ENCODE measurements around the gene VTA1. TPM values are rescaled to one million over a fixed set of nuclear protein-coding genes. Genes with fewer than 3 reads are reported as not detected.

The VTA1 gene
- total RNA-seq, 3 donors from 2014 or later: 31.8 to 58.8 (median 40.2) TPM

DNA sequence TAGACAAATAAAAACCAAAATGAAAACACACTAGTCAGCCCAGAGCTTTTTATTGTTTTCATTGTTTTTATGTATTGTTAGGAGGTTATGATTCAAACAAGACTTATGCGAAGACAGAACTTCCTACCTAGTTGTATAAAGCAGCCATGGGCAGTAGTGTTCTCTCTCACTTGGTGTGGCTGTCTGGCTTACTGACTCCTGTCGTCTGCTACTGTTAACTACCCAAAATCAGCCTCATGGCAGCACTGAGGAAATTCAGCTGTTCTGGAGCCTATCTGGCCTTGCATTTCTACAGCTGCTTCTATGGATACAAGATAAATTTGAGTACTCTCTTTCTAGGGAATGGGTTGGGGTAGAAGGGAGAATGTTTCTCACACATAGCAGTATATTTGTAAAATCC, 20.4 kb downstream of the VTA1 start:
- Histone ChIP-seq H3K4me1 (no peaks in the 10 kb centered on the region), H3K4me3 (no peak overlapping the region), H3K9me3 (no peaks in the 10 kb centered on the region), H3K27me3 (no peaks in the 10 kb centered on the region), H3K27ac (no peak overlapping the region), H3K36me3 (peaks cover 4% of the 10 kb centered on the region)
- no peak for TF ChIP-seq CTCF (IDR thresholded peaks at IDR 0.05)
- no peak for DNase-seq (ENCODE audit: low spot score in 2 of 2)
- intact Hi-C loops (cut with DNase I; ENCODE audit: low total_unique reads): no loop called here

DNA sequence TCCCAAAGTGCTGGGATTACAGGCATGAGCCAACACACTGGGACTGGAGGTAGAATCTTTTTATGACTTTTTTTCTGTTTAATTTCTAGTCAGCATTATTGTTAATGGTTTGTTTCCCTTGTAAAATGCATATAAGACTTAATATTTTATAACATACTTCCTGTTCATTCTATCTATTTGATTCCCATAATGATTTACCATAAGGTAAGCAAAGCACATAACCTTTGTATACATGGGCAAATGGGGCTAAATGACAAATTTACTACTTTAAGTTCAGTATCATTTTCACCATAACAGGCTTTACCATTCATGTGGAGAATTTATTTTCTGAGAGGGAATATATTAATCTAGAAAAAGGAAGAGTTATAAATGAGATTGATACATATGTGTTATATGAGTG, 24.3 kb downstream of the VTA1 start:
- Histone ChIP-seq H3K4me1 (no peaks in the 10 kb centered on the region), H3K36me3 (peaks cover 4% of the 10 kb centered on the region), H3K27ac (no peak overlapping the region), H3K9me3 (no peaks in the 10 kb centered on the region), H3K27me3 (no peaks in the 10 kb centered on the region), H3K4me3 (no peak overlapping the region)
- no peak for DNase-seq (ENCODE audit: low spot score in 2 of 2)
- no peak for TF ChIP-seq CTCF (IDR thresholded peaks at IDR 0.05)
- TF ChIP-seq POLR2A (IDR thresholded peaks at IDR 0.05): no peak
- no peak for TF ChIP-seq POLR2AphosphoS5 (IDR thresholded peaks at IDR 0.05)
- intact Hi-C loops (cut with DNase I; ENCODE audit: low total_unique reads): no loop called here

DNA sequence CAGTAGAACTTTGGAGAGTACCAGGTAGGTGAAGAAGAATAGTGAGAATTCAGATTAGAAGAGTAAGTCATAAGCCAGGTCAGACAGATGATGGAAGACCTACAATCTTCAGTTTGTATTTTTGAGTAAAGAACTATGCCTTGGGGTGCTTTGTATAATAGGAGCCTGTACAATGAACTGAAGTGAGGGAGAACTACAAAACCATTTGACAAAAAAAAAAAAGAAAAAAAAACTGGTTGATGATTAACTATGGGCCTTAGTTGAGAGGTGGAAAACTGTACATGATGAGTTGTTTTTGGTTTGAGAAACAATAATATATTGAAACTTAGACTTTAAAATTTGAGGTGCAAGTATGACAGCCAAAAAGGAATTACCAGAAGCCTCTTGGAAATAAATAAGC, 25.7 kb downstream of the VTA1 start:
- DNase-seq (ENCODE audit: low spot score in 2 of 2): no peak
- intact Hi-C loops (cut with DNase I; ENCODE audit: low total_unique reads): no loop called here
- Histone ChIP-seq H3K27ac (no peak overlapping the region), H3K9me3 (peaks cover 0 to 7% of the 10 kb centered on the region in 2 donors), H3K4me1 (no peaks in the 10 kb centered on the region), H3K4me3 (no peak overlapping the region), H3K36me3 (no peaks in the 10 kb centered on the region), H3K27me3 (no peaks in the 10 kb centered on the region)
- TF ChIP-seq POLR2A (IDR thresholded peaks at IDR 0.05): no peak
- no peak for TF ChIP-seq POLR2AphosphoS5 (IDR thresholded peaks at IDR 0.05)
- TF ChIP-seq CTCF (IDR thresholded peaks at IDR 0.05): no peak

GRCh38 chr6:142173980-142174379, 26.9 kb downstream of the VTA1 start:
- Histone ChIP-seq H3K9me3 (peaks cover 0 to 16% of the 10 kb centered on the region in 2 donors), H3K4me3 (no peak overlapping the region), H3K27ac (no peak overlapping the region), H3K27me3 (no peaks in the 10 kb centered on the region), H3K4me1 (no peaks in the 10 kb centered on the region), H3K36me3 (no peaks in the 10 kb centered on the region)
- DNase-seq (ENCODE audit: low spot score in 2 of 2): no peak
- intact Hi-C loops (cut with DNase I; ENCODE audit: low total_unique reads): no loop called here
- TF ChIP-seq POLR2A (IDR thresholded peaks at IDR 0.05) (no peak), CTCF (IDR thresholded peaks at IDR 0.05) (no peak), POLR2AphosphoS5 (IDR thresholded peaks at IDR 0.05) (no peak)

DNA sequence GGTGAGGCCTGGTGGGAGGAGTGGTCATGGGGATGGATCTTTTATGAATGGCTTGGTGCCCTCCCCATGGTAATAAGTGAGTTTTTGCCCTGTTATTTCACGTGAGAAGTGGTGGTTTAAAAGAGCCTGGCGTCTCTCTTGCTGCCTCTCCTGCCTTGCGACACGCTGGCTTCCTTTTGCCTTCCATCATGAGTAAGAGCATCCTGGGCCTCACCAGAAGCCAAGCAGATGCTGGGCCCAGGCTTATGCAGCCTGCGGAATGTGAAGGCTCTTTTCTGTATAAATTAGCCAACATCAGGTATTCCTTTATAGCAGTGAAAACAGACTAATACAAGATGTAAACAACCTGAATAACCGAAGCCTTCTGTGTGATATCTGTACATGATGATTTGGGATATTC, 27.6 kb downstream of the VTA1 start:
- Histone ChIP-seq H3K27me3 (no peaks in the 10 kb centered on the region), H3K4me3 (no peak overlapping the region), H3K9me3 (peaks cover 0 to 16% of the 10 kb centered on the region in 2 donors), H3K27ac (no peak overlapping the region), H3K4me1 (no peaks in the 10 kb centered on the region), H3K36me3 (no peaks in the 10 kb centered on the region)
- intact Hi-C loops (cut with DNase I; ENCODE audit: low total_unique reads): no loop called here
- TF ChIP-seq POLR2A (IDR thresholded peaks at IDR 0.05) (no peak), POLR2AphosphoS5 (IDR thresholded peaks at IDR 0.05) (no peak), CTCF (IDR thresholded peaks at IDR 0.05) (no peak)
- no peak for DNase-seq (ENCODE audit: low spot score in 2 of 2)
